ENCODE measurements around the gene WDR35. TPM values are rescaled to one million over a fixed set of nuclear protein-coding genes. Genes with fewer than 3 reads are reported as not detected.

WDR35 gene
- total and polyA plus RNA-seq, 10 of the 15 experiments (the other 5 are each of a cell fraction or from before 2014, with no cell fraction given): 3.0 to 9.3 (median 6.3) TPM

GRCh38 chr2:19979932-19980331 lies 10.0 kb downstream of the WDR35 start:
- CTCF ChIA-PET: interaction anchor here (1.0 kb wide), 1 partner anchor 108 kb away, joined by 3 read pairs; no protein-coding TSS in a partner anchor
- no peaks in the 10 kb centered on the region for H3K4me1 ChIP-seq (ENCODE audit: control insufficient read depth, insufficient read depth, low read length)
- H3K4me2 ChIP-seq (ENCODE audit: control insufficient read depth, insufficient read depth): no peak overlapping the region
- no peak overlapping the region for H3K27ac ChIP-seq (ENCODE audit: control insufficient read depth, insufficient read depth)
- peaks cover 0 to 3% of the 10 kb centered on the region in 2 experiments; a peak in 1 of 4 replicates for H3K36me3 ChIP-seq (ENCODE audit: control insufficient read depth in 2 of 2, insufficient read depth in 2 of 2, low read length in 1 of 2)
- FAIRE-seq (no peak), ATAC-seq (no peak), DNase-seq (ENCODE audit: low read depth, low spot score) (no peak)
- RAD21 ChIA-PET (ENCODE audit: unreplicated experiment): no interaction called here
- POLR2A ChIA-PET: interaction anchor here (0.7 kb wide), 1 partner anchor 15 kb away, joined by 4 read pairs; no protein-coding TSS in a partner anchor
- in situ Hi-C loops (cut with MboI) (no loop called here), intact Hi-C loops (cut with micrococcal nuclease; ENCODE audit: unreplicated experiment) (no loop called here)
- no peaks in the 10 kb centered on the region for H3K27me3 ChIP-seq (replicated peaks in 1 of 2; ENCODE audit: control insufficient read depth in 2 of 2, insufficient read depth in 2 of 2, low read length in 1 of 2)
- no peak overlapping the region for H3K9ac ChIP-seq (ENCODE audit: control insufficient read depth, insufficient read depth, low read length)
- TF ChIP-seq TARDBP (IDR thresholded peaks at IDR 0.05; ENCODE audit: borderline replicate concordance) (no peak), ZNF622 (IDR thresholded peaks at IDR 0.05) (no peak), RB1 (IDR thresholded peaks at IDR 0.05; ENCODE audit: borderline replicate concordance) (no peak), EED (IDR thresholded peaks at IDR 0.05; ENCODE audit: low read depth) (no peak), CREM (IDR thresholded peaks at IDR 0.05; ENCODE audit: low read depth) (no peak), HDGF (IDR thresholded peaks at IDR 0.05) (no peak), BACH1 (IDR thresholded peaks at IDR 0.05; ENCODE audit: borderline replicate concordance) (no peak)
- SMC1A ChIA-PET (ENCODE audit: uncharacterized antibody, unreplicated experiment): interaction anchor here (1.4 to 2.2 kb wide), 4 partner anchors 10 to 17 kb away, joined by 3 to 7 read pairs (median 4); partner anchors contain the start of gene WDR35
- BruUV-seq (replicated peaks): no TSS peak
- H3K9me3 ChIP-seq (replicated peaks; ENCODE audit: control insufficient read depth, insufficient read depth, low read length): no peaks in the 10 kb centered on the region
- 96% methylated on average over 1 of the region's 1 CpG for WGBS (ENCODE audit: insufficient coverage, insufficient replicate concordance, low lambda C conversion rate, missing lambda C conversion rate)
- no peak overlapping the region for H3K4me3 ChIP-seq
- no peaks in the 10 kb centered on the region for H4K20me1 ChIP-seq (ENCODE audit: control insufficient read depth, insufficient read depth)
- H3K79me2 ChIP-seq (ENCODE audit: control insufficient read depth, insufficient read depth, low read length): no peaks in the 10 kb centered on the region
- no peak overlapping the region for H2AFZ ChIP-seq (ENCODE audit: control insufficient read depth, low read depth, low read length)

GRCh38 chr2:19973466-19973865 lies 16.4 kb downstream of the WDR35 start:
- Histone ChIP-seq H3K27ac (ENCODE audit: control insufficient read depth, insufficient read depth) (no peak overlapping the region), H3K4me2 (ENCODE audit: control insufficient read depth, insufficient read depth) (no peak overlapping the region), H2AFZ (ENCODE audit: control insufficient read depth, low read depth, low read length) (no peak overlapping the region), H3K9me3 (replicated peaks; ENCODE audit: control insufficient read depth, insufficient read depth, low read length) (no peaks in the 10 kb centered on the region), H3K79me2 (ENCODE audit: control insufficient read depth, insufficient read depth, low read length) (no peaks in the 10 kb centered on the region), H3K27me3 (replicated peaks in 1 of 2; ENCODE audit: control insufficient read depth in 2 of 2, insufficient read depth in 2 of 2, low read length in 1 of 2) (no peaks in the 10 kb centered on the region), H4K20me1 (ENCODE audit: control insufficient read depth, insufficient read depth) (no peaks in the 10 kb centered on the region), H3K4me3 (no peak overlapping the region), H3K4me1 (ENCODE audit: control insufficient read depth, insufficient read depth, low read length) (no peaks in the 10 kb centered on the region), H3K9ac (ENCODE audit: control insufficient read depth, insufficient read depth, low read length) (no peak overlapping the region), H3K36me3 (ENCODE audit: control insufficient read depth in 2 of 2, insufficient read depth in 2 of 2, low read length in 1 of 2) (peaks cover 0 to 3% of the 10 kb centered on the region in 2 experiments; a peak in 2 of 4 replicates)
- ATAC-seq (no peak), FAIRE-seq (no peak), DNase-seq (ENCODE audit: low read depth, low spot score) (no peak)
- no TSS peak for BruUV-seq (replicated peaks)
- 47% methylated on average over 8 of the region's 8 CpGs for WGBS (ENCODE audit: insufficient coverage, insufficient replicate concordance, low lambda C conversion rate, missing lambda C conversion rate)
- CTCF ChIA-PET: no interaction called here
- intact Hi-C loops (cut with micrococcal nuclease; ENCODE audit: unreplicated experiment): no loop called here
- POLR2A ChIA-PET: no interaction called here
- in situ Hi-C loops (cut with MboI): no loop called here
- SMC1A ChIA-PET (ENCODE audit: uncharacterized antibody, unreplicated experiment): no interaction called here
- TF ChIP-seq BCLAF1 (IDR thresholded peaks at IDR 0.05) (no peak), PKNOX1 (IDR thresholded peaks at IDR 0.05) (peak; percentile 62)
- RAD21 ChIA-PET (ENCODE audit: unreplicated experiment): no interaction called here

Data from GM12878 (cell line).